Calu3 (cell line): ENCODE data around the gene CPNE5. TPM values are rescaled to one million over a fixed set of nuclear protein-coding genes. Genes with fewer than 3 reads are reported as not detected.

Source experiments
- BruUV-seq: library from RNA; stranded (reverse); fragments of 400-500 nt; replicated peaks from 2 replicates; lab custom pipeline; 2021; lab: Mats Ljungman, UMichigan
- CTCF ChIA-PET: fragments of 300-600 bp; sonication (Branson Sonifier 250); formaldehyde crosslinking; loops from one replicate; lab custom pipeline; 2022; ENCODE audit warnings: antibody characterized with exemption; lab: Charles Lee
- DNase-seq: peaks from one replicate; pipeline ENCODE4 v3.0.0; 2022
- H3K27ac Mint-ChIP-seq: one replicate; pipeline ENCODE4 v1.8.0; 2022; ENCODE audit warnings: mixed read lengths; ENCODE audit not compliant: unreplicated experiment
- H3K27me3 Mint-ChIP-seq: one replicate; pipeline ENCODE4 v1.8.0; 2022; ENCODE audit warnings: mixed read lengths; ENCODE audit not compliant: unreplicated experiment
- H3K36me3 Mint-ChIP-seq: one replicate; pipeline ENCODE4 v1.8.0; 2022; ENCODE audit warnings: mild to moderate bottlenecking, moderate library complexity, mixed read lengths; ENCODE audit not compliant: insufficient read depth, unreplicated experiment
- H3K4me1 Mint-ChIP-seq: one replicate; pipeline ENCODE4 v1.8.0; 2022; ENCODE audit warnings: mild to moderate bottlenecking, low read depth, mixed read lengths; ENCODE audit not compliant: unreplicated experiment
- H3K4me3 Mint-ChIP-seq: one replicate; pipeline ENCODE4 v1.8.0; 2022; ENCODE audit warnings: mild to moderate bottlenecking, low read depth, moderate library complexity, mixed read lengths; ENCODE audit not compliant: unreplicated experiment
- H3K9me3 Mint-ChIP-seq: one replicate; pipeline ENCODE4 v1.8.0; 2022; ENCODE audit warnings: low read depth, mixed read lengths; ENCODE audit not compliant: unreplicated experiment
- CTCF ChIP-seq: fragments of 200-600 bp; IDR thresholded peaks from one replicate; pipeline ENCODE4 v1.8.0; 2022; ENCODE audit warnings: antibody characterized with exemption; ENCODE audit not compliant: unreplicated experiment
- intact Hi-C: fragments of 100-400 bp; cut with micrococcal nuclease; formaldehyde crosslinking; loops from one replicate; pipeline ENCODE4 v1.10.0; 2022; ENCODE audit not compliant: unreplicated experiment
- total RNA-seq: library from RNA; stranded (reverse); gene quantifications from 2 replicates; pipeline ENCODE4 v1.2.3, GENCODE V29; 2022

The CPNE5 gene
- total RNA-seq, 1 experiment from 2014 or later: not detected

GRCh38 chr6:36765594-36766398 lies 73.4 kb downstream of the CPNE5 start:
- CTCF ChIA-PET: interaction anchor here (1.1 to 3.8 kb wide), 6 partner anchors 84 to 445 kb away, joined by 4 to 19 read pairs (median 11); partner anchors contain the start of gene PPIL1
- TF ChIP-seq CTCF: peak; percentile 95
- Mint-ChIP-seq H3K27me3 (no peaks in the 10 kb centered on the region), H3K4me1 (peaks cover 24% of the 10 kb centered on the region), H3K9me3 (no peaks in the 10 kb centered on the region), H3K4me3 (no peak overlapping the region), H3K27ac (no peak overlapping the region), H3K36me3 (peaks cover 5% of the 10 kb centered on the region)
- BruUV-seq: no TSS peak
- peak; percentile 92 for DNase-seq
- intact Hi-C loops: loop anchor here (1.0 to 5.0 kb wide), 5 partner anchors 86 to 443 kb away; partner anchors contain the start of gene PPIL1

- CTCF ChIA-PET: interaction anchor here (0.9 to 3.8 kb wide), 6 partner anchors 84 to 445 kb away, joined by 3 to 19 read pairs (median 6); partner anchors contain the start of gene PPIL1
- Mint-ChIP-seq H3K4me1 (peaks cover 17% of the 10 kb centered on the region), H3K9me3 (no peaks in the 10 kb centered on the region), H3K27me3 (no peaks in the 10 kb centered on the region), H3K27ac (no peak overlapping the region), H3K36me3 (peaks cover under 1% of the 10 kb centered on the region), H3K4me3 (no peak overlapping the region)
- no peak for DNase-seq
- no peak for TF ChIP-seq CTCF
- intact Hi-C loops: loop anchor here (5.0 kb wide), 1 partner anchor 107 kb away; the partner anchor contains the start of gene PPIL1
- no TSS peak for BruUV-seq
Observed at GRCh38 chr6:36765190-36765589, 74.1 kb downstream of the CPNE5 start.

- no peaks in the 10 kb centered on the region for H3K36me3 Mint-ChIP-seq
- H3K27ac Mint-ChIP-seq: no peak overlapping the region
- intact Hi-C loops: no loop called here
- no peaks in the 10 kb centered on the region for H3K27me3 Mint-ChIP-seq
- DNase-seq: no peak
- no peak overlapping the region for H3K4me3 Mint-ChIP-seq
- no TSS peak for BruUV-seq
- no peak for TF ChIP-seq CTCF
- CTCF ChIA-PET: interaction anchor here (0.7 to 1.2 kb wide), 7 partner anchors 11 to 1421 kb away, joined by 3 to 4 read pairs (median 3); no protein-coding TSS in a partner anchor
- peaks cover 23% of the 10 kb centered on the region for H3K4me1 Mint-ChIP-seq
- H3K9me3 Mint-ChIP-seq: no peaks in the 10 kb centered on the region
Observed at GRCh38 chr6:36762123-36762522, 77.1 kb downstream of the CPNE5 start.

- intact Hi-C loops: no loop called here
- CTCF ChIA-PET: interaction anchor here (0.6 to 1.4 kb wide), 4 partner anchors 20 to 257 kb away, joined by 3 to 4 read pairs (median 3); no protein-coding TSS in a partner anchor
- Mint-ChIP-seq H3K4me1 (peaks cover 36% of the 10 kb centered on the region), H3K9me3 (no peaks in the 10 kb centered on the region), H3K4me3 (no peak overlapping the region), H3K27ac (no peak overlapping the region), H3K27me3 (no peaks in the 10 kb centered on the region), H3K36me3 (no peaks in the 10 kb centered on the region)
- no peak for TF ChIP-seq CTCF
- no TSS peak for BruUV-seq
- no peak for DNase-seq
Observed at GRCh38 chr6:36760685-36761435, 78.4 kb downstream of the CPNE5 start.
